ENCODE results near the gene BAIAP3. TPM values are rescaled to one million over a fixed set of nuclear protein-coding genes. Genes with fewer than 3 reads are reported as not detected.

Gene BAIAP3
- total and polyA plus RNA-seq, 2 experiments from 2014 or later, result 5.2 to 13.0 TPM

DNA sequence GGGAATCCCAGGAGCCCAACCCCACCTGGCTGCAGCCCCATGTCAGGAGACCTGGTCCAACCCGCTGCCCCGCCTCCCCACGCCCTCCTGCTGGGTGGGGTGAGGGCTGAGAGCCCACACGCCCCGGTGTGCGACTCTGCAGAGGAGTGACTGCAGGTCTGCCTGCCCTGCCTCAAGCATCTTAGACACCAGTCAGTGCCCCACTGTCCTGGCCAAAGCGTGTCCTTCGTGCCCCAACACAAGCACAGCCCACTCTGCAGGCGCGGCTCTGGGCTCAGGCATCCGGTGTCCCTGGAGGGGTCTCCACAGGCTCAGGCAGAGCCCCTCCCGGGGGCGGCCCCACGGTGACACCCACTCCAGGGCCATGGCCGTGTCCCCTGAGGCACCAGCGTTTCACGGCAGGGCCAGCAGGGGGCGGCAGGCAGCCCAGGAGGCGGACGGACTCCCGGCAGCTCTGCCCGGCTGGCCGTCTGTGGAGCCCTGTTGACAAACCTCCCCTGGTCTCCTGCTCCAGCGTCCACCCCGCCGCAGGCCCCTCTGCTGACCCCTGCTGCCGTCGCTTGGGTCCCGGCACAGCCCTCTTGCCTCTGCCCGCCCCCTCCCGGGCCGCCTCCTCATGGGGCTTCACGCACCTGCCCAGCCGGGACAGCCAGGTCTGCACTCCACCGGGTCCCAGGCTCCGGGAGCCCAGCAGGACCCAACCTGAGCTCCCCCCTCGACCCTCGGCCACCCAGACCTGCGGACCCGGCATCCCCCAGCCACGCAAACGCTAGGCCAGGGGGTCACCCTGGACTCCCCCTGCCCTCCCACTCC is 32.6 kb upstream of the BAIAP3 start:
- no peaks in the 10 kb centered on the region for H3K9me2 ChIP-seq (ENCODE audit: insufficient read depth)
- peaks cover 11% of the 10 kb centered on the region for H3F3A ChIP-seq (replicated peaks; ENCODE audit: low read depth)
- peak overlapping the region; percentile 34; the same call in 1 of the 2 replicates for H3K4me3 ChIP-seq
- no peak overlapping the region for H3K27ac ChIP-seq (ENCODE audit: low read depth)
- ATAC-seq (peak; percentile 78), DNase-seq (ENCODE audit: low spot score) (peak; percentile 78)
- Mint-ChIP-seq H3K4me3 (no peak overlapping the region), H3K27ac (no peak overlapping the region), H3K36me3 (ENCODE audit: low read depth) (no peaks in the 10 kb centered on the region), H3K9me3 (no peaks in the 10 kb centered on the region), H3K27me3 (ENCODE audit: insufficient read depth, low read depth, poor library complexity) (peaks cover 30% of the 10 kb centered on the region), H3K4me1 (peaks cover 21% of the 10 kb centered on the region)
- TF ChIP-seq, protein P1, sequence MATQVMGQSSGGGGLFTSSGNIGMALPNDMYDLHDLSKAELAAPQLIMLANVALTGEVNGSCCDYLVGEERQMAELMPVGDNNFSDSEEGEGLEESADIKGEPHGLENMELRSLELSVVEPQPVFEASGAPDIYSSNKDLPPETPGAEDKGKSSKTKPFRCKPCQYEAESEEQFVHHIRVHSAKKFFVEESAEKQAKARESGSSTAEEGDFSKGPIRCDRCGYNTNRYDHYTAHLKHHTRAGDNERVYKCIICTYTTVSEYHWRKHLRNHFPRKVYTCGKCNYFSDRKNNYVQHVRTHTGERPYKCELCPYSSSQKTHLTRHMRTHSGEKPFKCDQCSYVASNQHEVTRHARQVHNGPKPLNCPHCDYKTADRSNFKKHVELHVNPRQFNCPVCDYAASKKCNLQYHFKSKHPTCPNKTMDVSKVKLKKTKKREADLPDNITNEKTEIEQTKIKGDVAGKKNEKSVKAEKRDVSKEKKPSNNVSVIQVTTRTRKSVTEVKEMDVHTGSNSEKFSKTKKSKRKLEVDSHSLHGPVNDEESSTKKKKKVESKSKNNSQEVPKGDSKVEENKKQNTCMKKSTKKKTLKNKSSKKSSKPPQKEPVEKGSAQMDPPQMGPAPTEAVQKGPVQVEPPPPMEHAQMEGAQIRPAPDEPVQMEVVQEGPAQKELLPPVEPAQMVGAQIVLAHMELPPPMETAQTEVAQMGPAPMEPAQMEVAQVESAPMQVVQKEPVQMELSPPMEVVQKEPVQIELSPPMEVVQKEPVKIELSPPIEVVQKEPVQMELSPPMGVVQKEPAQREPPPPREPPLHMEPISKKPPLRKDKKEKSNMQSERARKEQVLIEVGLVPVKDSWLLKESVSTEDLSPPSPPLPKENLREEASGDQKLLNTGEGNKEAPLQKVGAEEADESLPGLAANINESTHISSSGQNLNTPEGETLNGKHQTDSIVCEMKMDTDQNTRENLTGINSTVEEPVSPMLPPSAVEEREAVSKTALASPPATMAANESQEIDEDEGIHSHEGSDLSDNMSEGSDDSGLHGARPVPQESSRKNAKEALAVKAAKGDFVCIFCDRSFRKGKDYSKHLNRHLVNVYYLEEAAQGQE (IDR thresholded peaks at IDR 0.05; ENCODE audit: unreplicated experiment), result no peak
- TF ChIP-seq ZNF114 (CRISPR knock-in tag; IDR thresholded peaks at IDR 0.05) (no peak), NANOG (IDR thresholded peaks at IDR 0.05; ENCODE audit: borderline replicate concordance) (no peak)
- TF ChIP-seq, protein P2, sequence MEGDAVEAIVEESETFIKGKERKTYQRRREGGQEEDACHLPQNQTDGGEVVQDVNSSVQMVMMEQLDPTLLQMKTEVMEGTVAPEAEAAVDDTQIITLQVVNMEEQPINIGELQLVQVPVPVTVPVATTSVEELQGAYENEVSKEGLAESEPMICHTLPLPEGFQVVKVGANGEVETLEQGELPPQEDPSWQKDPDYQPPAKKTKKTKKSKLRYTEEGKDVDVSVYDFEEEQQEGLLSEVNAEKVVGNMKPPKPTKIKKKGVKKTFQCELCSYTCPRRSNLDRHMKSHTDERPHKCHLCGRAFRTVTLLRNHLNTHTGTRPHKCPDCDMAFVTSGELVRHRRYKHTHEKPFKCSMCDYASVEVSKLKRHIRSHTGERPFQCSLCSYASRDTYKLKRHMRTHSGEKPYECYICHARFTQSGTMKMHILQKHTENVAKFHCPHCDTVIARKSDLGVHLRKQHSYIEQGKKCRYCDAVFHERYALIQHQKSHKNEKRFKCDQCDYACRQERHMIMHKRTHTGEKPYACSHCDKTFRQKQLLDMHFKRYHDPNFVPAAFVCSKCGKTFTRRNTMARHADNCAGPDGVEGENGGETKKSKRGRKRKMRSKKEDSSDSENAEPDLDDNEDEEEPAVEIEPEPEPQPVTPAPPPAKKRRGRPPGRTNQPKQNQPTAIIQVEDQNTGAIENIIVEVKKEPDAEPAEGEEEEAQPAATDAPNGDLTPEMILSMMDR (conservative IDR thresholded peaks at IDR 0.05; ENCODE audit: low read depth in 2 of 2), result peak; percentile 68 to 87
- H3K79me2 ChIP-seq (replicated peaks; ENCODE audit: insufficient read depth), result no peaks in the 10 kb centered on the region
- no peaks in the 10 kb centered on the region for H4K20me1 ChIP-seq (replicated peaks; ENCODE audit: insufficient read depth)
- no peaks in the 10 kb centered on the region for H3K36me3 ChIP-seq (ENCODE audit: insufficient read depth)
- H3K4me1 ChIP-seq (ENCODE audit: insufficient read depth), result peaks cover 13% of the 10 kb centered on the region
- no peaks in the 10 kb centered on the region; the same call in 1 of the 2 replicates for H3K27me3 ChIP-seq (ENCODE audit: insufficient read depth)
- H3K4me2 ChIP-seq, result peak overlapping the region; percentile 67; the same call in 1 of the 2 replicates
- H2AFZ ChIP-seq, result peak overlapping the region; percentile 88; the same call in 1 of the 2 replicates

DNA sequence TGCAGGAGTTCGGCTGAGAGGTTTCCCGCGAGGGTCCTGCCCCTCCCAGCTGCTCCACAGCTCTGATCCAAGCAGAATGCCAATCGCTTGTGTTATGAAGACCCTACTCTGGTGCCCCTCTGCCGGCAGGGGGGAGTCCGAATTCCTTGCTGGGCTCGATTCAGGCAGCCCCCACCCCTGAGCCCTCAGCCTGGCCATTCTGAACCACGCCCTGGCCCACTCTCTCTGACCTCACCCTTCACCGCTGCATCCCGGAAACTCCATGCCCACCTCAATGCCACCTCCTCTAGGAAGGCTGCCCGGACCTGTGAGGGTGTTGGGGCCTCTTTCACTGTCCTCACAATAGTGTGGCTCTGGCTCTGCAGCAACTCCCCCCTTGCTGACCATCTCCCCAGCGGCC is 31.9 kb upstream of the BAIAP3 start:
- H3K4me1 Mint-ChIP-seq, result peaks cover 21% of the 10 kb centered on the region
- DNase-seq (ENCODE audit: low spot score) (no peak), ATAC-seq (no peak)
- no peak overlapping the region for H3K27ac Mint-ChIP-seq
- TF ChIP-seq POLR2AphosphoS5 (IDR thresholded peaks at IDR 0.05; ENCODE audit: low read depth), result no peak
- TF ChIP-seq, protein P1 (IDR thresholded peaks at IDR 0.05; ENCODE audit: unreplicated experiment), result no peak
- no peak for TF ChIP-seq STAT1 (IDR thresholded peaks at IDR 0.05; ENCODE audit: unreplicated experiment)
- TF ChIP-seq, protein P2 (conservative IDR thresholded peaks at IDR 0.05; ENCODE audit: low read depth in 2 of 2), result no peak
- no peak for TF ChIP-seq ZNF331 (CRISPR knock-in tag; IDR thresholded peaks at IDR 0.05; ENCODE audit: low read depth)
- no peak for TF ChIP-seq ZNF114 (CRISPR knock-in tag; IDR thresholded peaks at IDR 0.05)
- TF ChIP-seq EZH2 (IDR thresholded peaks at IDR 0.05; ENCODE audit: low read depth, unreplicated experiment), result no peak
- Histone ChIP-seq H3K4me2 (peak overlapping the region; percentile 67; the same call in 1 of the 2 replicates), H3K36me3 (ENCODE audit: insufficient read depth) (no peaks in the 10 kb centered on the region), H3F3A (replicated peaks; ENCODE audit: low read depth) (peaks cover 8% of the 10 kb centered on the region), H3K4me3 (no peak overlapping the region), H2AFZ (no peak overlapping the region), H3K4me1 (ENCODE audit: insufficient read depth) (peaks cover 9% of the 10 kb centered on the region), H3K9me2 (ENCODE audit: insufficient read depth) (no peaks in the 10 kb centered on the region), H3K27me3 (ENCODE audit: insufficient read depth) (no peaks in the 10 kb centered on the region; the same call in 1 of the 2 replicates), H4K20me1 (replicated peaks; ENCODE audit: insufficient read depth) (no peaks in the 10 kb centered on the region), H3K79me2 (replicated peaks; ENCODE audit: insufficient read depth) (no peaks in the 10 kb centered on the region), H3K27ac (ENCODE audit: low read depth) (no peak overlapping the region)
- peaks cover 30% of the 10 kb centered on the region for H3K27me3 Mint-ChIP-seq (ENCODE audit: insufficient read depth, low read depth, poor library complexity)
- H3K36me3 Mint-ChIP-seq (ENCODE audit: low read depth), result no peaks in the 10 kb centered on the region
- no peak overlapping the region; the same call in 2 of the 3 replicates for H3K4me3 Mint-ChIP-seq
- H3K9me3 Mint-ChIP-seq, result no peaks in the 10 kb centered on the region

Data from GM23338 (cell line).